Gastrocnemius medialis (tissue), 4 donors: ENCODE data around the gene RAD9A.

Experiments used
- POLR2A ChIP-seq, 2 donors: fragments of 450-650 bp; IDR thresholded peaks; one replicate each; pipeline ENCODE4 v1.6.1; 2017; ENCODE audit warnings: antibody characterized with exemption in 2 of 2, mild to moderate bottlenecking in 2 of 2, moderate library complexity in 2 of 2
- TF ChIP-seq, protein P1 (sequence below), 5 experiments: fragments of 450-650 bp in 3 of 5; fragments of 200-600 bp in 2 of 5; sonication (generic) in 2 of 5; IDR thresholded peaks in 4 of 5; conservative IDR thresholded peaks in 1 of 5; 1 replicate in 4 of 5; 2 replicates in 1 of 5; pipeline ENCODE4 v1.5.1; 2016 to 2019; ENCODE audit warnings: antibody characterized with exemption in 5 of 5, mild to moderate bottlenecking in 3 of 5, moderate library complexity in 3 of 5

DNA sequence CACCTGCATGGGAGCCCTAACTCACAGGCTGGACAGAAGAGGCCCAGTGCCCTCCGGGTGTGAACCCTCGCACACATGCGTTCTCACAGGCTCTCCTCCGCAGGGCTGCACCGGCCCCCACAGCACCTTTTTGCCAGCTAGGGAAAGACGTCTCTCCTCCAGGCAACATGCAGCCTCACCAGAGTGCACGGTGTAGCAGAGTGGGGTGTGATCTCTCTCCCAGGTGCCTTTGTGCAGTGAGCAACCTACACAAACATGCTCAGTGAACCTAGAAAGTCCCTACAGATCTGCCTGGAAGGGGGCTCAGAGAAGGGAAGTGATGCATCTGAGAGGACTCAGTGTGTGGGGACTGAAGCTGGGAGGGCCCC lies 20.0 kb downstream of the RAD9A start:
- TF ChIP-seq, protein P1, sequence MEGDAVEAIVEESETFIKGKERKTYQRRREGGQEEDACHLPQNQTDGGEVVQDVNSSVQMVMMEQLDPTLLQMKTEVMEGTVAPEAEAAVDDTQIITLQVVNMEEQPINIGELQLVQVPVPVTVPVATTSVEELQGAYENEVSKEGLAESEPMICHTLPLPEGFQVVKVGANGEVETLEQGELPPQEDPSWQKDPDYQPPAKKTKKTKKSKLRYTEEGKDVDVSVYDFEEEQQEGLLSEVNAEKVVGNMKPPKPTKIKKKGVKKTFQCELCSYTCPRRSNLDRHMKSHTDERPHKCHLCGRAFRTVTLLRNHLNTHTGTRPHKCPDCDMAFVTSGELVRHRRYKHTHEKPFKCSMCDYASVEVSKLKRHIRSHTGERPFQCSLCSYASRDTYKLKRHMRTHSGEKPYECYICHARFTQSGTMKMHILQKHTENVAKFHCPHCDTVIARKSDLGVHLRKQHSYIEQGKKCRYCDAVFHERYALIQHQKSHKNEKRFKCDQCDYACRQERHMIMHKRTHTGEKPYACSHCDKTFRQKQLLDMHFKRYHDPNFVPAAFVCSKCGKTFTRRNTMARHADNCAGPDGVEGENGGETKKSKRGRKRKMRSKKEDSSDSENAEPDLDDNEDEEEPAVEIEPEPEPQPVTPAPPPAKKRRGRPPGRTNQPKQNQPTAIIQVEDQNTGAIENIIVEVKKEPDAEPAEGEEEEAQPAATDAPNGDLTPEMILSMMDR (IDR thresholded peaks at IDR 0.05 in 4 of 5, conservative IDR thresholded peaks at IDR 0.05 in 1 of 5) = no peak
- TF ChIP-seq POLR2A (IDR thresholded peaks at IDR 0.05) = no peak
